IMR-90 (cell line): ENCODE measurements around the gene CSNK1G2. TPM values are rescaled to one million over a fixed set of nuclear protein-coding genes. Genes with fewer than 3 reads are reported as not detected.

Experiments used
- ATAC-seq: fragments of 200-7000 bp; cut with Tn5 transposase; 2 replicates; pipeline ENCODE4 v1.9.1; 2020; ENCODE audit warnings: low read depth, mild to moderate bottlenecking, moderate library complexity
- BruUV-seq: library from RNA; stranded (reverse); fragments of 400-500 nt; replicated peaks from 2 replicates; lab custom pipeline; 2021; lab: Mats Ljungman, UMichigan
- CTCF ChIA-PET: fragments of 300-600 bp; formaldehyde crosslinking; extraction: SDS; loops from one replicate; lab custom pipeline; 2021; ENCODE audit warnings: antibody characterized with exemption; lab: Yijun Ruan, JAX
- POLR2A ChIA-PET: fragments of 300-600 bp; sonication (Branson Sonifier 250); formaldehyde crosslinking; loops from one replicate; lab custom pipeline; 2022; ENCODE audit warnings: antibody characterized with exemption; ENCODE audit not compliant: unreplicated experiment; lab: Charles Lee
- DNase-seq: peaks from one replicate; pipeline ENCODE4 v3.0.0; 2013
- H2AFZ ChIP-seq: replicated peaks from 2 replicates; pipeline ENCODE3; 2013; ENCODE audit warnings: low read length, mild to moderate bottlenecking; ENCODE audit not compliant: poor library complexity
- H2AK5ac ChIP-seq: 2 replicates; pipeline ENCODE4 v1.6.1; 2013; ENCODE audit warnings: low read depth, low read length, inconsistent platforms
- H2AK9ac ChIP-seq: replicated peaks from 2 replicates; pipeline ENCODE3; 2013; ENCODE audit warnings: mild to moderate bottlenecking, low read depth, low read length, moderate library complexity; ENCODE audit not compliant: poor library complexity
- H2BK120ac ChIP-seq: 2 replicates; pipeline ENCODE4 v1.6.1; 2013; ENCODE audit warnings: low read depth, low read length, inconsistent platforms
- H2BK15ac ChIP-seq: 3 replicates; pipeline ENCODE4 v1.6.1; 2013; ENCODE audit warnings: low read depth, low read length, inconsistent platforms
- H2BK20ac ChIP-seq: 2 replicates; pipeline ENCODE4 v1.6.1; 2013; ENCODE audit warnings: low read depth, mild to moderate bottlenecking, inconsistent platforms, low read length, moderate library complexity
- H2BK5ac ChIP-seq: 2 replicates; pipeline ENCODE4 v1.6.1; 2013; ENCODE audit warnings: mild to moderate bottlenecking, low read depth, low read length, inconsistent platforms; ENCODE audit not compliant: poor library complexity, severe bottlenecking
- H3K14ac ChIP-seq: replicated peaks from 2 replicates; pipeline ENCODE4 v1.6.1; 2013; ENCODE audit warnings: low read depth, low read length, inconsistent platforms
- H3K18ac ChIP-seq: 2 replicates; pipeline ENCODE4 v1.6.1; 2013; ENCODE audit warnings: low read depth, low read length, control low read depth
- H3K23ac ChIP-seq: 2 replicates; pipeline ENCODE4 v1.6.1; 2013; ENCODE audit warnings: low read depth, low read length, inconsistent platforms
- H3K27ac ChIP-seq: 2 replicates; pipeline ENCODE4 v1.5.1; 2013; ENCODE audit warnings: mild to moderate bottlenecking, control low read depth, low read length; ENCODE audit not compliant: insufficient read depth
- H3K27me3 ChIP-seq: 2 replicates; pipeline ENCODE4 v1.6.1; 2013; ENCODE audit warnings: low read length; ENCODE audit not compliant: control insufficient read depth, insufficient read depth
- H3K36me3 ChIP-seq: 2 replicates; pipeline ENCODE4 v1.6.1; 2013; ENCODE audit warnings: low read length, mixed read lengths; ENCODE audit not compliant: control insufficient read depth, insufficient read depth
- H3K4ac ChIP-seq: 2 replicates; pipeline ENCODE4 v1.6.1; 2013; ENCODE audit warnings: low read depth, low read length, inconsistent platforms
- H3K4me1 ChIP-seq: 2 replicates; pipeline ENCODE4 v1.6.1; 2013; ENCODE audit warnings: low read length, mixed read lengths; ENCODE audit not compliant: control insufficient read depth, insufficient read depth
- H3K4me2 ChIP-seq: 2 replicates; pipeline ENCODE4 v1.6.1; 2013; ENCODE audit warnings: low read depth, mild to moderate bottlenecking, control low read depth, low read length, moderate library complexity
- H3K4me3 ChIP-seq: 2 replicates; pipeline ENCODE4 v1.5.1; 2013; ENCODE audit warnings: low read depth, mild to moderate bottlenecking, control low read depth, low read length, moderate library complexity; ENCODE audit not compliant: insufficient read depth
- H3K56ac ChIP-seq: 2 replicates; pipeline ENCODE4 v1.6.1; 2013; ENCODE audit warnings: low read length, inconsistent platforms; ENCODE audit not compliant: insufficient read depth; ENCODE audit errors: extremely low read depth
- H3K79me1 ChIP-seq, 2 experiments: 2 replicates each; pipeline ENCODE4 v1.6.1; 2013; ENCODE audit warnings: low read length in 2 of 2, inconsistent platforms in 1 of 2, low read depth in 1 of 2
- H3K9ac ChIP-seq: 2 replicates; pipeline ENCODE4 v1.6.1; 2013; ENCODE audit warnings: low read depth, low read length, control low read depth
- H3K9me1 ChIP-seq: 2 replicates; pipeline ENCODE4 v1.6.1; 2013; ENCODE audit warnings: low read length, inconsistent platforms; ENCODE audit not compliant: insufficient read depth
- H3K9me3 ChIP-seq: 2 replicates; pipeline ENCODE4 v1.6.1; 2013; ENCODE audit warnings: low read length; ENCODE audit not compliant: control insufficient read depth, insufficient read depth
- H4K20me1 ChIP-seq: 2 replicates; pipeline ENCODE4 v1.6.1; 2013; ENCODE audit warnings: low read length, inconsistent platforms; ENCODE audit not compliant: insufficient read depth
- H4K5ac ChIP-seq: 2 replicates; pipeline ENCODE4 v1.6.1; 2013; ENCODE audit warnings: mild to moderate bottlenecking, low read depth, low read length, control low read depth
- H4K8ac ChIP-seq, 2 experiments: 2 replicates each; pipeline ENCODE4 v1.6.1; 2013; ENCODE audit warnings: low read depth in 2 of 2, low read length in 2 of 2, control low read depth in 1 of 2, inconsistent platforms in 1 of 2
- H4K91ac ChIP-seq: 2 replicates; pipeline ENCODE4 v1.6.1; 2013; ENCODE audit warnings: low read depth, low read length, inconsistent platforms; ENCODE audit not compliant: insufficient read depth
- BHLHE40 ChIP-seq: fragments of 150-350 bp; IDR thresholded peaks from 2 replicates; pipeline ENCODE4 v1.6.1; 2016; ENCODE audit warnings: mild to moderate bottlenecking, low read depth, low read length
- CEBPB ChIP-seq: IDR thresholded peaks from 2 replicates; pipeline ENCODE4 v1.6.1; 2012; ENCODE audit warnings: low read depth, low read length, improper control_type of control experiment
- ELK1 ChIP-seq: fragments of 150-350 bp; IDR thresholded peaks from 2 replicates; pipeline ENCODE4 v1.6.1; 2016; ENCODE audit warnings: low read depth, mild to moderate bottlenecking, low read length, moderate library complexity, borderline replicate concordance
- FOS ChIP-seq: fragments of 150-350 bp; IDR thresholded peaks from 2 replicates; pipeline ENCODE4 v1.6.1; 2016; ENCODE audit warnings: low read depth, low read length
- MAFK ChIP-seq: IDR thresholded peaks from 2 replicates; pipeline ENCODE4 v1.6.1; 2012; ENCODE audit warnings: low read depth, low read length, improper control_type of control experiment
- MAZ ChIP-seq: IDR thresholded peaks from 2 replicates; pipeline ENCODE4 v1.6.1; 2012; ENCODE audit warnings: low read depth, mild to moderate bottlenecking, low read length, improper control_type of control experiment, moderate library complexity, borderline replicate concordance
- MXI1 ChIP-seq: IDR thresholded peaks from 2 replicates; pipeline ENCODE4 v1.6.1; 2012; ENCODE audit warnings: low read depth, mild to moderate bottlenecking, low read length, moderate library complexity, borderline replicate concordance
- POLR2A ChIP-seq: IDR thresholded peaks from 2 replicates; pipeline ENCODE4 v1.6.1; 2012; ENCODE audit warnings: mild to moderate bottlenecking, low read depth, low read length
- RAD21 ChIP-seq: IDR thresholded peaks from 2 replicates; pipeline ENCODE4 v1.6.1; 2012; ENCODE audit warnings: low read length, improper control_type of control experiment
- RFX5 ChIP-seq: IDR thresholded peaks from 2 replicates; pipeline ENCODE4 v1.8.0; 2012; ENCODE audit warnings: low read depth, mild to moderate bottlenecking, low read length, moderate library complexity
- SMC3 ChIP-seq: fragments of 150-350 bp; IDR thresholded peaks from 2 replicates; pipeline ENCODE4 v1.6.1; 2016; ENCODE audit warnings: low read depth, mild to moderate bottlenecking, antibody characterized with exemption, low read length, moderate library complexity
- WGBS, 2 experiments: methylation state at CpG; one replicate each; pipeline versions ENCODE4 v1.1.5 to v1.1.7; 2013; ENCODE audit warnings: missing lambda C conversion rate in 2 of 2; ENCODE audit not compliant: insufficient read length in 1 of 2; ENCODE audit errors: extremely low coverage in 2 of 2; 5-methylcytosine and 5-hydroxymethylcytosine counted together
- dilution Hi-C: fragments of 300-500 bp; cut with HindIII; formaldehyde crosslinking; loops from one replicate; pipeline ENCODE4 v1.14.3; 2018; ENCODE audit warnings: low sequenced_read_pairs; ENCODE audit not compliant: unreplicated experiment
- in situ Hi-C: fragments of 300-500 bp; cut with MboI; formaldehyde crosslinking; loops from 3 replicates; pipeline ENCODE4 v1.14.3; 2019; ENCODE audit warnings: low sequenced_read_pairs, inconsistent platforms, mixed read lengths
- intact Hi-C: fragments of 100-400 bp; cut with micrococcal nuclease; formaldehyde crosslinking; loops from 2 replicates; pipeline ENCODE4 v1.10.0; 2022
- polyA plus RNA-seq, 3 experiments: library from polyadenylated mRNA; depleted of rRNA; stranded (reverse); fragments of >200 nt; gene quantifications; 2 replicates each; pipeline ENCODE4 v1.2.3, GENCODE V29; 2012; ENCODE audit warnings: low replicate concordance in 1 of 3
- total RNA-seq: library from RNA; depleted of rRNA; stranded (reverse); fragments of >200 nt; gene quantifications from 2 replicates; pipeline ENCODE4 v1.2.3, GENCODE V29; 2012
- TF ChIP-seq, protein P1 (sequence below): conservative IDR thresholded peaks from 2 replicates; pipeline ENCODE4 v1.5.1; 2012; ENCODE audit warnings: mild to moderate bottlenecking, low read depth, low read length, improper control_type of control experiment
- TF ChIP-seq, protein P2 (sequence below): fragments of 150-350 bp; IDR thresholded peaks from 2 replicates; pipeline ENCODE4 v1.6.1; 2017; ENCODE audit warnings: mild to moderate bottlenecking, antibody characterized with exemption, low read length, low read depth

Gene CSNK1G2
- total and polyA plus RNA-seq, 2 of the 4 experiments (the other 2 are of a cell fraction) = 38.0 to 96.3 TPM

DNA sequence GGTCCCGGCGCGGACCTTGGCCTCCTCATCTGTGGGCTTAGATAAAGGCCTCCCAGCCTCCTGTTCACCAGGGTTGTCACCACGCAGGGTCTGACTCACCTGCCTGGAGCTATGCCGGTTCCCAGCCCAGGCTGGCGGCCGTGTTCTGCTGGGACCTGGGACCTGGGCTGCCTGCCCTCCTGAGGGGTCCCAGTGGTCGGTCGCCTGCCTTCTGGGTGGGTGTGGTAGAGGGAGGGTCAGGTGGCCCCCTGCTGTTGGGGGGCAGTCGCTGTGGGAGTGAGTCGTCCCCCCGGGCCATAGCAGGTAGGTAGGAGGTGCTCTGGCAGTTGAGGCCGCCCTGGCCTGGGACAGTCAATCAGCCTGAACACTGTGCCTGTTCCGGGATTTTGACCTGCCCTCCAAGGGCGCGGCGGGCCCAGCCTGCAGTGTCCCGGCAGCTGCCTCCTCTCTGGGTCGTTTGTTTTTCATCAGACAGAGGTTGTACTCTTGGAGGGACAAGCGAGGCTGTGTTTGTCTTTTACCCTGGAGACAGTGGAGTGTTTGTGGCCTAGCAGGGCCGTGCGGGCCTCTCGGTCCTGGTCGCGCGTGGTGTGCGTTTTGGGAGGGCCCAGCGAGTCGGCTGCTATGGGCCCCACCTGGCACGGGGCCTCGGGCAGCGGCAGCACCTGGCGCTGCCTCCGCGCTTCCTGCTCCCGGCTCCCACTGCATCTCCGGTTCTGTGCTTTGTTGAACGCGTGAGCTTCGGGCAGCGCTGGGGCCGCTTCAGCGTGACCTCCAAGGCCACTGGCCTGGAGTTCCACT is 33.2 kb upstream of the CSNK1G2 start:
- no peak overlapping the region for H2BK5ac ChIP-seq
- H2BK20ac ChIP-seq = no peak overlapping the region
- no peak overlapping the region for H4K8ac ChIP-seq
- peaks cover 40% of the 10 kb centered on the region for H4K20me1 ChIP-seq
- no peak overlapping the region for H3K56ac ChIP-seq
- no peaks in the 10 kb centered on the region for H3K27me3 ChIP-seq
- 93% methylated on average over 22 of the region's 43 CpGs; no CpG with 5 or more reads in 1 of the 2 experiments for WGBS, 2 experiments
- peaks cover 10% of the 10 kb centered on the region for H3K4me1 ChIP-seq
- H3K9ac ChIP-seq = no peak overlapping the region
- no peak overlapping the region for H2AFZ ChIP-seq
- peaks cover 4% of the 10 kb centered on the region; the same call in 1 of the 2 replicates for H3K36me3 ChIP-seq
- H3K79me1 ChIP-seq = peaks cover 17 to 59% of the 10 kb centered on the region in 2 experiments
- intact Hi-C loops = no loop called here
- peaks cover 13% of the 10 kb centered on the region; the same call in 1 of the 2 replicates for H3K9me1 ChIP-seq
- in situ Hi-C loops = no loop called here
- CTCF ChIA-PET = no interaction called here
- no peak overlapping the region for H2BK120ac ChIP-seq
- no peaks in the 10 kb centered on the region for H3K9me3 ChIP-seq
- no peak overlapping the region for H3K18ac ChIP-seq
- TF ChIP-seq ELK1 = no peak
- no peak for TF ChIP-seq MXI1
- no peak for TF ChIP-seq BHLHE40
- no peak for TF ChIP-seq MAFK
- TF ChIP-seq RAD21 = no peak
- TF ChIP-seq, protein P1, sequence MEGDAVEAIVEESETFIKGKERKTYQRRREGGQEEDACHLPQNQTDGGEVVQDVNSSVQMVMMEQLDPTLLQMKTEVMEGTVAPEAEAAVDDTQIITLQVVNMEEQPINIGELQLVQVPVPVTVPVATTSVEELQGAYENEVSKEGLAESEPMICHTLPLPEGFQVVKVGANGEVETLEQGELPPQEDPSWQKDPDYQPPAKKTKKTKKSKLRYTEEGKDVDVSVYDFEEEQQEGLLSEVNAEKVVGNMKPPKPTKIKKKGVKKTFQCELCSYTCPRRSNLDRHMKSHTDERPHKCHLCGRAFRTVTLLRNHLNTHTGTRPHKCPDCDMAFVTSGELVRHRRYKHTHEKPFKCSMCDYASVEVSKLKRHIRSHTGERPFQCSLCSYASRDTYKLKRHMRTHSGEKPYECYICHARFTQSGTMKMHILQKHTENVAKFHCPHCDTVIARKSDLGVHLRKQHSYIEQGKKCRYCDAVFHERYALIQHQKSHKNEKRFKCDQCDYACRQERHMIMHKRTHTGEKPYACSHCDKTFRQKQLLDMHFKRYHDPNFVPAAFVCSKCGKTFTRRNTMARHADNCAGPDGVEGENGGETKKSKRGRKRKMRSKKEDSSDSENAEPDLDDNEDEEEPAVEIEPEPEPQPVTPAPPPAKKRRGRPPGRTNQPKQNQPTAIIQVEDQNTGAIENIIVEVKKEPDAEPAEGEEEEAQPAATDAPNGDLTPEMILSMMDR = no peak
- no peak for TF ChIP-seq CEBPB
- no peak for TF ChIP-seq MAZ
- TF ChIP-seq, protein P2, sequence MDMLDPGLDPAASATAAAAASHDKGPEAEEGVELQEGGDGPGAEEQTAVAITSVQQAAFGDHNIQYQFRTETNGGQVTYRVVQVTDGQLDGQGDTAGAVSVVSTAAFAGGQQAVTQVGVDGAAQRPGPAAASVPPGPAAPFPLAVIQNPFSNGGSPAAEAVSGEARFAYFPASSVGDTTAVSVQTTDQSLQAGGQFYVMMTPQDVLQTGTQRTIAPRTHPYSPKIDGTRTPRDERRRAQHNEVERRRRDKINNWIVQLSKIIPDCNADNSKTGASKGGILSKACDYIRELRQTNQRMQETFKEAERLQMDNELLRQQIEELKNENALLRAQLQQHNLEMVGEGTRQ = no peak
- no peak for TF ChIP-seq FOS
- no peak for TF ChIP-seq RFX5
- no peak for TF ChIP-seq SMC3
- TF ChIP-seq POLR2A = no peak
- H2AK9ac ChIP-seq = no peak overlapping the region
- no peak overlapping the region for H3K4me3 ChIP-seq
- no peak overlapping the region for H3K4me2 ChIP-seq
- H4K91ac ChIP-seq = no peak overlapping the region
- no peak overlapping the region for H4K5ac ChIP-seq
- no peak overlapping the region for H2BK15ac ChIP-seq
- no peak overlapping the region for H2AK5ac ChIP-seq
- no peak overlapping the region for H3K14ac ChIP-seq
- ATAC-seq (no peak), DNase-seq (no peak)
- no peak overlapping the region for H3K27ac ChIP-seq
- H3K23ac ChIP-seq = no peak overlapping the region
- POLR2A ChIA-PET = no interaction called here
- BruUV-seq = no TSS peak
- no peak overlapping the region for H3K4ac ChIP-seq
- dilution Hi-C loops = no loop called here
